ENCODE data around the gene TBC1D16. TPM values are rescaled to one million over a fixed set of nuclear protein-coding genes. Genes with fewer than 3 reads are reported as not detected.

The TBC1D16 gene
- total and polyA plus RNA-seq, 2 donors (not counting 1 experiment from before 2014, with no cell fraction given): 8.3 to 30.4 TPM

- Histone ChIP-seq H3K27me3 (ENCODE audit: control insufficient read depth, insufficient read depth, low read length) (peaks cover 26% of the 10 kb centered on the region), H4K20me1 (ENCODE audit: control insufficient read depth, extremely low read depth, insufficient read depth, low read length) (no peaks in the 10 kb centered on the region), H3K4me3 (replicated peaks in 1 of 4; ENCODE audit: control extremely low read depth in 1 of 4, insufficient read depth in 1 of 4, low read depth in 3 of 4, low read length in 4 of 4) (no peak overlapping the region), H3K9me3 (ENCODE audit: control insufficient read depth, insufficient read depth, low read depth, low read length) (no peaks in the 10 kb centered on the region), H2AFZ (ENCODE audit: low read length) (no peak overlapping the region), H3K36me3 (ENCODE audit: control insufficient read depth, insufficient read depth, low read length) (no peaks in the 10 kb centered on the region), H3K79me2 (ENCODE audit: control insufficient read depth, insufficient read depth, low read length) (no peaks in the 10 kb centered on the region), H3K9ac (ENCODE audit: insufficient read depth, low read length) (no peak overlapping the region), H3K27ac (ENCODE audit: insufficient read depth, low read length) (no peak overlapping the region), H3K4me2 (ENCODE audit: extremely low read depth, insufficient read depth, low read length) (no peak overlapping the region), H3K4me1 (ENCODE audit: control insufficient read depth, extremely low read depth, insufficient read depth, low read length) (no peaks in the 10 kb centered on the region)
- TF ChIP-seq, protein P1, sequence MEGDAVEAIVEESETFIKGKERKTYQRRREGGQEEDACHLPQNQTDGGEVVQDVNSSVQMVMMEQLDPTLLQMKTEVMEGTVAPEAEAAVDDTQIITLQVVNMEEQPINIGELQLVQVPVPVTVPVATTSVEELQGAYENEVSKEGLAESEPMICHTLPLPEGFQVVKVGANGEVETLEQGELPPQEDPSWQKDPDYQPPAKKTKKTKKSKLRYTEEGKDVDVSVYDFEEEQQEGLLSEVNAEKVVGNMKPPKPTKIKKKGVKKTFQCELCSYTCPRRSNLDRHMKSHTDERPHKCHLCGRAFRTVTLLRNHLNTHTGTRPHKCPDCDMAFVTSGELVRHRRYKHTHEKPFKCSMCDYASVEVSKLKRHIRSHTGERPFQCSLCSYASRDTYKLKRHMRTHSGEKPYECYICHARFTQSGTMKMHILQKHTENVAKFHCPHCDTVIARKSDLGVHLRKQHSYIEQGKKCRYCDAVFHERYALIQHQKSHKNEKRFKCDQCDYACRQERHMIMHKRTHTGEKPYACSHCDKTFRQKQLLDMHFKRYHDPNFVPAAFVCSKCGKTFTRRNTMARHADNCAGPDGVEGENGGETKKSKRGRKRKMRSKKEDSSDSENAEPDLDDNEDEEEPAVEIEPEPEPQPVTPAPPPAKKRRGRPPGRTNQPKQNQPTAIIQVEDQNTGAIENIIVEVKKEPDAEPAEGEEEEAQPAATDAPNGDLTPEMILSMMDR (conservative IDR thresholded peaks at IDR 0.05 in 1 of 2, IDR thresholded peaks at IDR 0.05 in 1 of 2; ENCODE audit: low read depth in 1 of 2, low read length in 2 of 2): no peak
- TF ChIP-seq EZH2 (IDR thresholded peaks at IDR 0.05; ENCODE audit: low read length, missing control alignments): no peak
- DNase-seq (ENCODE audit: low read depth in 2 of 2): no peak
Measured at GRCh38 chr17:79927688-79928501, 107.8 kb downstream of the TBC1D16 start.

GRCh38 chr17:79927136-79927661 is 108.5 kb downstream of the TBC1D16 start:
- no peaks in the 10 kb centered on the region for H4K20me1 ChIP-seq (ENCODE audit: control insufficient read depth, extremely low read depth, insufficient read depth, low read length)
- no peak overlapping the region for H3K9ac ChIP-seq (ENCODE audit: insufficient read depth, low read length)
- H3K79me2 ChIP-seq (ENCODE audit: control insufficient read depth, insufficient read depth, low read length): no peaks in the 10 kb centered on the region
- TF ChIP-seq EZH2 (IDR thresholded peaks at IDR 0.05; ENCODE audit: low read length, missing control alignments): no peak
- TF ChIP-seq, protein P1 (conservative IDR thresholded peaks at IDR 0.05 in 1 of 2, IDR thresholded peaks at IDR 0.05 in 1 of 2; ENCODE audit: low read depth in 1 of 2, low read length in 2 of 2): no peak
- H3K36me3 ChIP-seq (ENCODE audit: control insufficient read depth, insufficient read depth, low read length): no peaks in the 10 kb centered on the region
- no peak overlapping the region for H2AFZ ChIP-seq (ENCODE audit: low read length)
- no peaks in the 10 kb centered on the region for H3K4me1 ChIP-seq (ENCODE audit: control insufficient read depth, extremely low read depth, insufficient read depth, low read length)
- H3K9me3 ChIP-seq (ENCODE audit: control insufficient read depth, insufficient read depth, low read depth, low read length): no peaks in the 10 kb centered on the region
- no peak overlapping the region for H3K4me3 ChIP-seq (replicated peaks in 1 of 4; ENCODE audit: control extremely low read depth in 1 of 4, insufficient read depth in 1 of 4, low read depth in 3 of 4, low read length in 4 of 4)
- H3K4me2 ChIP-seq (ENCODE audit: extremely low read depth, insufficient read depth, low read length): no peak overlapping the region
- no peak overlapping the region for H3K27ac ChIP-seq (ENCODE audit: insufficient read depth, low read length)
- no peak for DNase-seq (ENCODE audit: low read depth in 2 of 2)
- H3K27me3 ChIP-seq (ENCODE audit: control insufficient read depth, insufficient read depth, low read length): peaks cover 24% of the 10 kb centered on the region

DNA sequence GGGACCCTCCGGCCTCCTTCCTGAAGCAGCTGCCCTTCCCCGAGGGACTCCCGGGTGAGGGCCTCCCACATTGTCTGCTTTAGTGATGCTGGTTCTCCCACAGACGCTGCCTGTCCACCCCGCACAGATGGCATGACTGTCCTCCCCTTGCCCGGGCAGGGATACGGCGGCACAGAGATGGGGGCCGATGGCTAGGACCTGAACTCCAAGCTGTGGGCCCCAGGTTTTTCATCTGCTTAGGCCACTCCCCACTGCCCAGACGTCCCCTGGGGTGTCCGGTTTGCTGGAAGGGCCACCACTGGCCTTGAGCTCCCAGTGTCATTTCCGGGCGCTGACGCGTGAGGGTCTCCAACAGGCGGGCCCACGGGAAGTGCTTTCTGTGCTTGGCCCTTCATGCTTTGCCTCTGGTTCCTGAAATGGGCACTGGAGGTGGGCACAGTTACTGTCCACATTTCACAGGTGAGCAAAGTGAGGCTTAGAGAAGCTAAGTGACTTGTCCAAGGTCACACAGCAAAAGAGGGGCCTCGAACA is 109.0 kb downstream of the TBC1D16 start:
- Histone ChIP-seq H3K9ac (ENCODE audit: insufficient read depth, low read length) (no peak overlapping the region), H3K27me3 (ENCODE audit: control insufficient read depth, insufficient read depth, low read length) (peaks cover 22% of the 10 kb centered on the region), H3K4me3 (replicated peaks in 1 of 4; ENCODE audit: control extremely low read depth in 1 of 4, insufficient read depth in 1 of 4, low read depth in 3 of 4, low read length in 4 of 4) (no peak overlapping the region), H3K4me1 (ENCODE audit: control insufficient read depth, extremely low read depth, insufficient read depth, low read length) (no peaks in the 10 kb centered on the region), H3K36me3 (ENCODE audit: control insufficient read depth, insufficient read depth, low read length) (no peaks in the 10 kb centered on the region), H4K20me1 (ENCODE audit: control insufficient read depth, extremely low read depth, insufficient read depth, low read length) (no peaks in the 10 kb centered on the region), H3K9me3 (ENCODE audit: control insufficient read depth, insufficient read depth, low read depth, low read length) (no peaks in the 10 kb centered on the region), H2AFZ (ENCODE audit: low read length) (no peak overlapping the region), H3K27ac (ENCODE audit: insufficient read depth, low read length) (no peak overlapping the region), H3K79me2 (ENCODE audit: control insufficient read depth, insufficient read depth, low read length) (no peaks in the 10 kb centered on the region), H3K4me2 (ENCODE audit: extremely low read depth, insufficient read depth, low read length) (no peak overlapping the region)
- DNase-seq (ENCODE audit: low read depth in 2 of 2): no peak
- TF ChIP-seq, protein P1 (conservative IDR thresholded peaks at IDR 0.05 in 1 of 2, IDR thresholded peaks at IDR 0.05 in 1 of 2; ENCODE audit: low read depth in 1 of 2, low read length in 2 of 2): no peak
